ENCODE measurements around the gene NOCT.
"Not testable (repeated sequence)": the region's sequence is repeated elsewhere in the genome, so short reads cannot be mapped to it uniquely, and the experiment has no call there.

Gene NOCT

DNA sequence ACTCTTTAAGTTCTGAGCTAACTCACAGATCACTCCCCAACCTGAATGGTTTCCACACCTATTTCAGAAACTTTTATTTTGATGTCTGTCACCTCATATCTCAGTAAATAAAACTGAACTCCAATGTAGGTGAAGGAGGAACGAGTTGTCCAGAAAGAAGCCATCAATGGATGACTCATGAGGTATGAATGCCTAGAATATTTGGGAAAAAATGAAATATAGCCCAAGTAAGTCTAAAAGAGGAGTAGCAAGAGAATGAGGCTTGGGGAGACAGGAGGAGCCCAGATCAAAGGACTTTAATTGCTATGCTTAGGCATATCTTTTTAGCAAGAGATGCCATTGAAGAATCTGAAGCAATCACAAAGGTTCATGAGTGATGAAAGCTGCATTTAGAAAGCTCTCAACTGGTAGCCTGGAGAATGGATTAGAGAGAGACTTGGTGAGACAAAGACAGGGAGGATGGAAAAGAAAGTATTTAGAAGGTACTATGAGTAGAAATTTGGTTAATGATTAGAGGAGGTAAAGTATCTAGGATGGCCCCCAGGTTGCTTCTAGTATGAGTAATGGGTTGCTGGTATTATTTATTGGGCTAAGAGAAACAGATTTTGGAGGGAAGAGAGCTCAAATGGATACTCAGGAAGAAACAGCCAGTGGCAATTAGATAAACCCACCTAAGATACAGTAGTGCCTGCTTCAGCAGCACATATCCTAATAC, 39.4 kb downstream of the NOCT start:
- H3K4me1 Mint-ChIP-seq (ENCODE audit: low read depth) = peaks cover 38% of the 10 kb centered on the region
- H3K27me3 Mint-ChIP-seq = no peaks in the 10 kb centered on the region
- H3K36me3 Mint-ChIP-seq = peaks cover 6% of the 10 kb centered on the region
- H3K4me3 Mint-ChIP-seq = no peak overlapping the region
- H3K27ac Mint-ChIP-seq = peak overlapping the region; percentile 58
- H3K9me3 Mint-ChIP-seq (ENCODE audit: low read depth) = no peaks in the 10 kb centered on the region

GRCh38 chr4:139059026-139059425, 43.4 kb downstream of the NOCT start:
- not testable (repeated sequence) for H3K9me3 Mint-ChIP-seq (ENCODE audit: low read depth); H3K4me3 Mint-ChIP-seq; H3K36me3 Mint-ChIP-seq; H3K27me3 Mint-ChIP-seq
- Mint-ChIP-seq H3K4me1 (ENCODE audit: low read depth) (peaks cover 35% of the 10 kb centered on the region), H3K27ac (peak overlapping the region; percentile 37)

- peak overlapping the region; percentile 22 for H3K27ac Mint-ChIP-seq
Measured at GRCh38 chr4:139060591-139060990, 45.0 kb downstream of the NOCT start.

DNA sequence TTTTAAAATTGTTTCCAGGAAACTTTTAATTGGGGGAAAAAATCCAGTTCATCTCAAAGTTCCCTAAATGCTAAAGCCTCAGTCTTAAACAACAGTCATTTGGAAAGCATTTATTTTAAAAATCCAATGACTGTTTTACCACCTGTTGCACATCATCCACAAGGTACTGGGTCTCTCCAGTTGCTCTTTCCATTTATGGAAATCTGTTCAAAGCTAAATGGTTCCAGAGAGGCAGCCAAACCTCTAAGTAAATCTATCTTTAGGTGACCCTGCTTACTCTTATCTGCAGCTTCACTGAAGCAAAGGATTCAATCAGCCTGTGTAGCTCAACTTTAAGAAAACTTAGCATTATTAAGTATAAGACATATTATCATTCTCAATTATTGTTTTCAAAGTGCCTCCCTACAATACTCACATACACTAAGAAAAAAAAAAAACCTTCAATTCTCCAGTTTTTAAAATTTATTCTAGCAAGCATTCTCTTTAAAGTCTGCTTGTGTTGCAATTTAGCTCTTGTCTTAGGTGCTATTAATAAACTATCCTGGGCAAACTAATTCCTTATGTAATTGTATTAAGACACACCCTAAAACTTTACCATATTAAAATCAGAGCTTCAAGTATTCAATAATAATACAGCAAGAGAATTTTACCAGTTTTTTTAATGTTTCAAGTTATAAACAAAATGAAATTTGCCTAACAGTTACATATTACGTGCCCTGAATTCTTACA, 60.6 kb downstream of the NOCT start:
- peaks cover 2% of the 10 kb centered on the region for H3K36me3 Mint-ChIP-seq
- no peaks in the 10 kb centered on the region for H3K27me3 Mint-ChIP-seq
- no peak overlapping the region for H3K4me3 Mint-ChIP-seq
- H3K27ac Mint-ChIP-seq = no peak overlapping the region
- H3K4me1 Mint-ChIP-seq (ENCODE audit: low read depth) = peaks cover 62% of the 10 kb centered on the region
- H3K9me3 Mint-ChIP-seq (ENCODE audit: low read depth) = no peaks in the 10 kb centered on the region

More at GRCh38 chr4:139060591-139060990, 45.0 kb downstream of the NOCT start:
- Mint-ChIP-seq H3K4me1 (ENCODE audit: low read depth) (peaks cover 26% of the 10 kb centered on the region), H3K27me3 (no peaks in the 10 kb centered on the region), H3K4me3 (no peak overlapping the region), H3K36me3 (peaks cover 3% of the 10 kb centered on the region), H3K9me3 (ENCODE audit: low read depth) (no peaks in the 10 kb centered on the region)

GRCh38 chr4:139077567-139078355, 62.2 kb downstream of the NOCT start:
- no peak overlapping the region for H3K4me3 Mint-ChIP-seq
- H3K4me1 Mint-ChIP-seq (ENCODE audit: low read depth) = peaks cover 75% of the 10 kb centered on the region
- H3K27ac Mint-ChIP-seq = peak overlapping the region; percentile 17
- no peaks in the 10 kb centered on the region for H3K9me3 Mint-ChIP-seq (ENCODE audit: low read depth)
- no peaks in the 10 kb centered on the region for H3K27me3 Mint-ChIP-seq
- peaks cover 2% of the 10 kb centered on the region for H3K36me3 Mint-ChIP-seq

DNA sequence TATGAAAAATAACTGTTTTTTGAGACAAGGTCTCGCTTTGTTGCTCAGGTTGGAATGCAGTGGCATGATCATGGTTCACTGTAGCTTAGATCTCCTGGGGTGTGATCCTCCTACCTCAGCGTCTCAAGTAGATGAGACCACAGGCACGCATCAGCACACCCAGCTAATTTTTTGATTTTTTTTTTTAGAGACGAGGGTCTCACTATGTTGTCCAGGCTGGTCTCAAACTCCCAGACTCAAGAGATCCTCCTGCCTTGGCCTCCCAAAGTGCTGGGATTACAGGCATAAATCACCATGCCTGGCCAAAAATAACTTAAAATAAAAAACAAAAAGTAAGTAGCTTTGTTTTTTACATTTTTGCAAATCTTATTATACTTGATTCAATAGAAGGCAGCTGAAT, 63.3 kb downstream of the NOCT start:
- Mint-ChIP-seq H3K4me1 (ENCODE audit: low read depth) (peaks cover 71% of the 10 kb centered on the region), H3K9me3 (ENCODE audit: low read depth) (no peaks in the 10 kb centered on the region), H3K4me3 (no peak overlapping the region), H3K27ac (no peak overlapping the region), H3K27me3 (no peaks in the 10 kb centered on the region), H3K36me3 (no peaks in the 10 kb centered on the region)

GRCh38 chr4:139082750-139083606, 67.4 kb downstream of the NOCT start:
- Mint-ChIP-seq H3K36me3 (no peaks in the 10 kb centered on the region), H3K27me3 (no peaks in the 10 kb centered on the region)

GRCh38 chr4:139083607-139083955, 68.0 kb downstream of the NOCT start:
- Mint-ChIP-seq H3K4me1 (ENCODE audit: low read depth) (peaks cover 45% of the 10 kb centered on the region), H3K4me3 (peak overlapping the region; percentile 87), H3K27ac (peak overlapping the region; percentile 97), H3K27me3 (no peaks in the 10 kb centered on the region), H3K9me3 (ENCODE audit: low read depth) (no peaks in the 10 kb centered on the region), H3K36me3 (no peaks in the 10 kb centered on the region)

More at GRCh38 chr4:139082750-139083606, 67.4 kb downstream of the NOCT start:
- Mint-ChIP-seq H3K4me1 (ENCODE audit: low read depth) (peaks cover 50% of the 10 kb centered on the region), H3K4me3 (peak overlapping the region; percentile 87), H3K9me3 (ENCODE audit: low read depth) (no peaks in the 10 kb centered on the region), H3K27ac (peak overlapping the region; percentile 97)

- no peaks in the 10 kb centered on the region for H3K9me3 Mint-ChIP-seq (ENCODE audit: low read depth)
- H3K36me3 Mint-ChIP-seq = no peaks in the 10 kb centered on the region
- peaks cover 44% of the 10 kb centered on the region for H3K4me1 Mint-ChIP-seq (ENCODE audit: low read depth)
- no peaks in the 10 kb centered on the region for H3K27me3 Mint-ChIP-seq
- H3K4me3 Mint-ChIP-seq = peak overlapping the region; percentile 87
- peak overlapping the region; percentile 97 for H3K27ac Mint-ChIP-seq
Measured at GRCh38 chr4:139083956-139084803, 68.6 kb downstream of the NOCT start.

DNA sequence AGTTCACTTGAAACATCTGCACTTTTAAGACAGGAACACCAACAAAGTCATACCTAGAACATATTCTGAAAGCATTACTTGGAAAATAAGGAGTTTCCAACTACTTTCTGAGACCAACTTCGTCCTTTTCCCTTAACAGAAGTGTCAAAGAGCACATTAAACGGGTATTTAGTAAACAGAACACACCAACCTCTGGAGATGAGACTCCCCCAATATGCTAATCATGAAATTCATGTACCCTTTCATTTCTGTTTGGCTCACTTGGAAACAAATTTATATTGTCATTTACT, 69.2 kb downstream of the NOCT start:
- peaks cover 39% of the 10 kb centered on the region for H3K4me1 Mint-ChIP-seq (ENCODE audit: low read depth)
- no peaks in the 10 kb centered on the region for H3K36me3 Mint-ChIP-seq
- H3K4me3 Mint-ChIP-seq = peak overlapping the region; percentile 87
- H3K27ac Mint-ChIP-seq = peak overlapping the region; percentile 92
- no peaks in the 10 kb centered on the region for H3K9me3 Mint-ChIP-seq (ENCODE audit: low read depth)
- H3K27me3 Mint-ChIP-seq = no peaks in the 10 kb centered on the region

- peak overlapping the region; percentile 87 for H3K4me3 Mint-ChIP-seq
- peak overlapping the region; percentile 92 for H3K27ac Mint-ChIP-seq
- no peaks in the 10 kb centered on the region for H3K36me3 Mint-ChIP-seq
- H3K9me3 Mint-ChIP-seq (ENCODE audit: low read depth) = no peaks in the 10 kb centered on the region
- H3K4me1 Mint-ChIP-seq (ENCODE audit: low read depth) = peaks cover 35% of the 10 kb centered on the region
- H3K27me3 Mint-ChIP-seq = no peaks in the 10 kb centered on the region
Measured at GRCh38 chr4:139085141-139085540, 69.6 kb downstream of the NOCT start.

DNA sequence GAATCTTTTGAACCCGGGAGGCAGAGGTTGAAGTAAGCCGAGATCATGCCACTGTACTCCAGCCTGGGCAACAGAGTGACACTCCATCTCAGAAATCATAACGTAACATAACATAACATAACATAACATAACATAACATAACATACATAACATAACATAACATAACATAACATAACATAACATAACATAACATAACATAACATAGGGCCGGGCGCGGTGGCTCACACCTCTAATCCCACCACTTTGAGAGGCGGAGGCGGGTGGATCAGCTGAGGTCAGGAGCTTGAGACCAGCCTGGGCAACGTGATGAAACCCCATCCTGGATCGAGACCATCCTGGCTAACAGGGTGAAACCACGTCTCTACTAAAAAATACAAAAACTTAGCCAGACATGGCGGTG, 76.7 kb downstream of the NOCT start:
- Mint-ChIP-seq H3K9me3 (ENCODE audit: low read depth) (no peaks in the 10 kb centered on the region), H3K4me3 (no peak overlapping the region), H3K27me3 (no peaks in the 10 kb centered on the region), H3K4me1 (ENCODE audit: low read depth) (no peaks in the 10 kb centered on the region), H3K36me3 (no peaks in the 10 kb centered on the region), H3K27ac (no peak overlapping the region)
